ENCODE measurements around the gene ARHGEF39.

ARHGEF39 gene

GRCh38 chr9:35659340-35659739, 5.7 kb downstream of the ARHGEF39 start:
- H3K4me2 ChIP-seq (ENCODE audit: low read length): peak overlapping the region; percentile 96
- no peak overlapping the region for H3K9ac ChIP-seq
- H3K36me3 ChIP-seq (ENCODE audit: control insufficient read depth, insufficient read depth, low read length): no peaks in the 10 kb centered on the region
- H3K27me3 ChIP-seq (ENCODE audit: control insufficient read depth, insufficient read depth, low read length): no peaks in the 10 kb centered on the region
- H2AFZ ChIP-seq: no peak overlapping the region
- H3K4me1 ChIP-seq: no peaks in the 10 kb centered on the region
- no peak for TF ChIP-seq CTCF (IDR thresholded peaks at IDR 0.05)
- no peaks in the 10 kb centered on the region for H3K9me3 ChIP-seq (ENCODE audit: control insufficient read depth, low read length)
- H3K4me3 ChIP-seq (ENCODE audit: low read depth, low read length): peak overlapping the region; percentile 92
- H3K79me2 ChIP-seq: no peaks in the 10 kb centered on the region
- H3K27ac ChIP-seq: peak overlapping the region; percentile 99

- no peak overlapping the region for H3K9ac ChIP-seq
- H3K4me3 ChIP-seq (ENCODE audit: low read depth, low read length): peak overlapping the region; percentile 92
- H3K4me2 ChIP-seq (ENCODE audit: low read length): peak overlapping the region; percentile 96
- H3K79me2 ChIP-seq: no peaks in the 10 kb centered on the region
- peak overlapping the region; percentile 83 for H2AFZ ChIP-seq
- peak overlapping the region; percentile 99 for H3K27ac ChIP-seq
- no peaks in the 10 kb centered on the region for H3K9me3 ChIP-seq (ENCODE audit: control insufficient read depth, low read length)
- H3K27me3 ChIP-seq (ENCODE audit: control insufficient read depth, insufficient read depth, low read length): no peaks in the 10 kb centered on the region
- no peaks in the 10 kb centered on the region for H3K36me3 ChIP-seq (ENCODE audit: control insufficient read depth, insufficient read depth, low read length)
- no peaks in the 10 kb centered on the region for H3K4me1 ChIP-seq
- TF ChIP-seq CTCF (IDR thresholded peaks at IDR 0.05): no peak
These were observed 6.1 kb downstream of the ARHGEF39 start for GRCh38 chr9:35658968-35659220.

- peak within 1 kb of the TSS; percentile 99 for H3K27ac ChIP-seq
- peak within 1 kb of the TSS; percentile 92 for H3K4me3 ChIP-seq (ENCODE audit: low read depth, low read length)
- no peaks in the 10 kb centered on the region for H3K36me3 ChIP-seq (ENCODE audit: control insufficient read depth, insufficient read depth, low read length)
- H3K4me1 ChIP-seq: no peaks in the 10 kb centered on the region
- no peaks in the 10 kb centered on the region for H3K79me2 ChIP-seq
- peak within 1 kb of the TSS; percentile 83 for H2AFZ ChIP-seq
- TF ChIP-seq CTCF (IDR thresholded peaks at IDR 0.05): peak; percentile 52
- peak within 1 kb of the TSS; percentile 96 for H3K4me2 ChIP-seq (ENCODE audit: low read length)
- H3K9me3 ChIP-seq (ENCODE audit: control insufficient read depth, low read length): no peaks in the 10 kb centered on the region
- no peaks in the 10 kb centered on the region for H3K27me3 ChIP-seq (ENCODE audit: control insufficient read depth, insufficient read depth, low read length)
- no peak within 1 kb of the TSS for H3K9ac ChIP-seq
These were observed 6.6 kb downstream of the ARHGEF39 start, which contains the start of gene CCDC107 for GRCh38 chr9:35658137-35658967. TSS of gene CCDC107 (plus strand) at chr9:35658292. CDS start at chr9:35658380, 88 bp downstream.

GRCh38 chr9:35657546-35658136, 7.4 kb downstream of the ARHGEF39 start, which contains the start of gene RMRP:
TSS of gene RMRP (minus strand) at chr9:35658019.
- Histone ChIP-seq H2AFZ (peak within 1 kb of the TSS; percentile 83), H3K4me2 (ENCODE audit: low read length) (peak within 1 kb of the TSS; percentile 96), H3K9me3 (ENCODE audit: control insufficient read depth, low read length) (no peaks in the 10 kb centered on the region), H3K4me3 (ENCODE audit: low read depth, low read length) (peak within 1 kb of the TSS; percentile 92), H3K27ac (peak within 1 kb of the TSS; percentile 99), H3K27me3 (ENCODE audit: control insufficient read depth, insufficient read depth, low read length) (no peaks in the 10 kb centered on the region), H3K9ac (no peak within 1 kb of the TSS), H3K79me2 (no peaks in the 10 kb centered on the region), H3K4me1 (no peaks in the 10 kb centered on the region), H3K36me3 (ENCODE audit: control insufficient read depth, insufficient read depth, low read length) (no peaks in the 10 kb centered on the region)
- TF ChIP-seq CTCF (IDR thresholded peaks at IDR 0.05): peak; percentile 3
